CD4-positive, alpha-beta T cell (primary cell): ENCODE measurements around the gene ASB16. TPM values are rescaled to one million over a fixed set of nuclear protein-coding genes. Genes with fewer than 3 reads are reported as not detected.

Source experiments
- ATAC-seq: fragments of 200-7000 bp; cut with Tn5 transposase; one replicate; pipeline ENCODE4 v1.10.0; 2022; ENCODE audit warnings: mild to moderate bottlenecking; ENCODE audit not compliant: poor library complexity
- CTCF ChIA-PET: fragments of 350-600 bp; sonication (Branson Sonifier 250); formaldehyde crosslinking; loops from one replicate; lab custom pipeline; 2021; ENCODE audit warnings: antibody characterized with exemption, inconsistent platforms; lab: Charles Lee
- POLR2A ChIA-PET: fragments of 350-600 bp; sonication (Branson Sonifier 250); formaldehyde crosslinking; loops from one replicate; lab custom pipeline; 2021; ENCODE audit warnings: antibody characterized with exemption, inconsistent platforms; lab: Charles Lee
- DNase-seq, 14 experiments: peaks; one replicate each; pipeline ENCODE4 v3.0.0-alpha.2; 2013 to 2020; ENCODE audit warnings: mixed read lengths in 2 of 14
- H3K27ac ChIP-seq, 2 donors: one replicate each; pipeline versions ENCODE4 v1.5.1 to v1.7.0; 2013; ENCODE audit warnings: low read length in 2 of 2, low read depth in 1 of 2, mild to moderate bottlenecking in 1 of 2
- H3K27me3 ChIP-seq, 2 experiments: 1 replicate in 1 of 2; 2 replicates in 1 of 2; pipeline versions ENCODE4 v1.6.1 to v1.7.0; 2013; ENCODE audit warnings: low read length in 2 of 2, control low read depth in 1 of 2, mild to moderate bottlenecking in 1 of 2, moderate library complexity in 1 of 2; ENCODE audit not compliant: insufficient read depth in 2 of 2, control insufficient read depth in 1 of 2
- H3K36me3 ChIP-seq: one replicate; pipeline ENCODE4 v1.6.1; 2013; ENCODE audit warnings: low read length, control low read depth; ENCODE audit not compliant: insufficient read depth
- H3K4me1 ChIP-seq: one replicate; pipeline ENCODE4 v1.6.1; 2013; ENCODE audit warnings: low read length, control low read depth; ENCODE audit not compliant: insufficient read depth
- H3K4me3 ChIP-seq: one replicate; pipeline ENCODE4 v1.5.1; 2013; ENCODE audit warnings: mild to moderate bottlenecking, low read length, moderate library complexity
- H3K9me3 ChIP-seq, 2 experiments: 1 replicate in 1 of 2; 2 replicates in 1 of 2; pipeline versions ENCODE4 v1.6.1 to v1.7.0; 2013; ENCODE audit warnings: low read length in 2 of 2, mild to moderate bottlenecking in 2 of 2, control low read depth in 1 of 2, moderate library complexity in 1 of 2; ENCODE audit not compliant: control insufficient read depth in 1 of 2, insufficient read depth in 1 of 2
- H3K27ac Mint-ChIP-seq: one replicate; pipeline ENCODE4 v1.8.0; 2020; ENCODE audit warnings: mixed read lengths
- H3K27me3 Mint-ChIP-seq: one replicate; pipeline ENCODE4 v1.8.0; 2021; ENCODE audit warnings: mixed read lengths
- H3K36me3 Mint-ChIP-seq: one replicate; pipeline ENCODE4 v1.8.0; 2021; ENCODE audit warnings: low read depth, mixed read lengths
- H3K4me1 Mint-ChIP-seq: one replicate; pipeline ENCODE4 v1.8.0; 2021; ENCODE audit warnings: low read depth, mixed read lengths
- H3K4me3 Mint-ChIP-seq: one replicate; pipeline ENCODE4 v1.8.0; 2020; ENCODE audit warnings: mild to moderate bottlenecking, mixed read lengths
- H3K9me3 Mint-ChIP-seq: one replicate; pipeline ENCODE4 v1.8.0; 2020; ENCODE audit warnings: mixed read lengths
- CTCF ChIP-seq: fragments of 200-600 bp; IDR thresholded peaks from one replicate; pipeline ENCODE4 v1.8.0; 2022; ENCODE audit warnings: antibody characterized with exemption, mild to moderate bottlenecking
- intact Hi-C, 2 experiments: fragments of 100-400 bp; cut with DNase I in 1 of 2; cut with micrococcal nuclease in 1 of 2; formaldehyde crosslinking; loops; one replicate each; pipeline versions ENCODE4 v1.15.1 to v1.9.0; 2023 to 2025; cut with DNase I, micrococcal nuclease
- polyA plus RNA-seq, 2 donors: library from polyadenylated mRNA; unstranded; fragments of 120-200 nt; gene quantifications; one replicate each; pipeline ENCODE4 v1.2.1, GENCODE V29; 2013
- total RNA-seq, 174 experiments: library from RNA in 2 of 174; stranded (reverse) in 2 of 174; gene quantifications; one replicate each; pipeline ENCODE4 v1.2.3 and lab custom pipeline; 2021 to 2026

The ASB16 gene, protein sequence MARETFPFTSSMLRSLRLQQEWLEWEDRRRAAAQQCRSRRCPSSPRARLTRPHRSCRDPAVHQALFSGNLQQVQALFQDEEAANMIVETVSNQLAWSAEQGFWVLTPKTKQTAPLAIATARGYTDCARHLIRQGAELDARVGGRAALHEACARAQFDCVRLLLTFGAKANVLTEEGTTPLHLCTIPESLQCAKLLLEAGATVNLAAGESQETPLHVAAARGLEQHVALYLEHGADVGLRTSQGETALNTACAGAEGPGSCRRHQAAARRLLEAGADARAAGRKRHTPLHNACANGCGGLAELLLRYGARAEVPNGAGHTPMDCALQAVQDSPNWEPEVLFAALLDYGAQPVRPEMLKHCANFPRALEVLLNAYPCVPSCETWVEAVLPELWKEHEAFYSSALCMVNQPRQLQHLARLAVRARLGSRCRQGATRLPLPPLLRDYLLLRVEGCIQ
- total RNA-seq (under 1 TPM in 1 of 2 experiments, not detected in 1; 0.11 TPM), total RNA-seq (lab: John Stamatoyannopoulos, UW) (0 to 0.34 (median 0) reads per million in 172 experiments)
- polyA plus RNA-seq (2013, experiment 1 of 2): 1.8 TPM
- 2.0 TPM for polyA plus RNA-seq (2013, experiment 2 of 2)

DNA sequence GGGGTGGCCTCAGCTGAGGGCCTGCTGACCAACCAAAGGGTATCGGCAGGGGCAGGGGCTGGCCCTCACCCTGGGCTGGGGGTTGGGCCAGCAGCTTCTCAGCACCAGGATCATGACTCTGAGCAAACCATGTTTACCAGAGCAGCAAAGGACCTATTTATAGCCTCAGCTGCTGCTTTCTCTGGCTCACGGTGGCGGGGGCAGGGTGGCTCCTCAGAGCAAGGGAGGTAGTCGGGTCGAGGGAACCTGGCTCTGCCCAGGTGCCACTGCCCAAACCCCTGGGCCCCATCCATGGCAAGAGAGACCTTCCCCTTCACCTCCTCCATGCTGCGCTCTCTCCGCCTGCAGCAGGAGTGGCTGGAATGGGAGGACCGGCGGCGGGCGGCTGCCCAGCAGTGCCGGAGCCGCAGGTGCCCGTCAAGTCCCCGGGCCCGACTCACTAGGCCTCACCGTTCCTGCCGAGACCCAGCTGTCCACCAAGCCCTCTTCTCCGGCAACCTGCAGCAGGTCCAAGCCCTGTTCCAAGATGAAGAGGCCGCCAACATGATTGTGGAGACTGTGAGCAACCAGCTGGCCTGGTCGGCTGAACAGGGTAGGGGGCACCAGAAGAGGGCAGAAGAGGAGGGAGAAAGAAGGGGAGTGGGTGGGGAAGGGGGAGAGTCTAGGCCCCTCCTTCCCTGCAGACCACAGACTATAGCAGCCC, at the start of gene ASB16:
Gene ASB16 (plus strand): TSS at position 206 of the 703 bp plus-strand sequence. CDS start 86 bp downstream, at position 292.
- no peak for TF ChIP-seq CTCF
- Mint-ChIP-seq H3K4me3 (no peak within 1 kb of the TSS), H3K4me1 (peaks cover 10% of the 10 kb centered on the region), H3K9me3 (no peaks in the 10 kb centered on the region), H3K27me3 (no peaks in the 10 kb centered on the region), H3K27ac (no peak within 1 kb of the TSS), H3K36me3 (peaks cover 3% of the 10 kb centered on the region)
- no peak within 1 kb of the TSS for H3K4me3 ChIP-seq
- POLR2A ChIA-PET: no interaction called here
- H3K36me3 ChIP-seq: no peaks in the 10 kb centered on the region
- H3K27me3 ChIP-seq: no peaks in the 10 kb centered on the region
- H3K4me1 ChIP-seq: peaks cover 7% of the 10 kb centered on the region
- no peak within 1 kb of the TSS for H3K27ac ChIP-seq
- ATAC-seq: no peak
- intact Hi-C loops: no loop called here
- H3K9me3 ChIP-seq: no peaks in the 10 kb centered on the region
- CTCF ChIA-PET: interaction anchor here (0.5 to 0.7 kb wide), 2 partner anchors 60 to 363 kb away, joined by 3 to 5 read pairs; no protein-coding TSS in a partner anchor
- no peak for DNase-seq

DNA sequence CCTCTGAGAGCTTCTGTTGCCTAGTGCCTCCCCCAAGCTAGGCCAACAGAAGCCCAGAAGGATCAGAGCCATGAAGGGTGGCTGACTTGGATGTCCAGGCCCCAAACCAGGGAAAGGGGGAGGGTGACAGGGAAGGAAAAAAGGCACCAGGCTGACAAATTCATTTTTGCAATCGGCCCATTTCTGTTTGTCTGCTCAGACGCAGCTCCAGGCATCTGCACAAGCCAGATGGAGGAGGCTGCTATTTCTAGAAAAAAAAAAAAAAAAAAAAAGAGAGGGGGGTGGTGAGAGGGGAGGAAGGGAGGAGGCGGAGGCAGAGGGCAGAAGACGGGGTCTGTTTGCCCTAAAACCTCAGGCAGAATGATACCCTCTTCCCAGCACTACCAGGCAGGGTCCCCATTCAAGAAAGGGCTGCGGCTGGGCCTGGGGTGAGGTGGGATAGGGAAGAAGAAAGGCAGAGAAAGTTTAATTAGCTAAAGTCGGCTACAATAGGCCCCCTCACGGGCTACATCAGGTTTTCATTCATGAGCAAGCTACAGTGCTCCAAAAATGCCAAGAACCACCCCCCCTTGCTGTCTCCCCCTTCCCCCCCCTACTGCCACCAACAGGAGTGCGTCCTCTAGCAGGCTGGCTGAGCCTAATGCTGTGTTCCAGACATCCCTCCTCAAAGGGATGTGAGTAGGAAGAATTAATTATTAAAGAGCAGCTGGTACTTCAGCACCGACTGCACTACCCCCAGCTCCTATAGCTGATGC, 49.5 kb upstream of the ASB16 start:
- Histone ChIP-seq H3K4me1 (peaks cover 55% of the 10 kb centered on the region), H3K27ac (no peak overlapping the region), H3K36me3 (peaks cover 12% of the 10 kb centered on the region), H3K27me3 (no peaks in the 10 kb centered on the region), H3K4me3 (no peak overlapping the region), H3K9me3 (no peaks in the 10 kb centered on the region)
- Mint-ChIP-seq H3K36me3 (peaks cover 22% of the 10 kb centered on the region), H3K27me3 (no peaks in the 10 kb centered on the region), H3K27ac (peak overlapping the region; percentile 99), H3K4me3 (peak overlapping the region; percentile 99), H3K4me1 (peaks cover 59% of the 10 kb centered on the region), H3K9me3 (no peaks in the 10 kb centered on the region)
- CTCF ChIA-PET: interaction anchor here (0.6 to 1.5 kb wide), 2 partner anchors 13 to 238 kb away, joined by 3 read pairs; no protein-coding TSS in a partner anchor
- POLR2A ChIA-PET: no interaction called here
- TF ChIP-seq CTCF: no peak
- ATAC-seq: no peak
- intact Hi-C loops: loop anchor here (5.0 to 10.0 kb wide), 4 partner anchors 54 to 1446 kb away; partner anchors contain the start of genes TMUB2 (in 2 of the 2), LSM12 (in 1 of the 2), PLEKHH3 (in 1 of the 2) and SLC25A39 (in 1 of the 2)
- no peak for DNase-seq
